ENCODE measurements around the gene ZNF12. TPM values are rescaled to one million over a fixed set of nuclear protein-coding genes. Genes with fewer than 3 reads are reported as not detected.

ZNF12 gene
- total RNA-seq, 1 experiment from 2014 or later: 17.4 TPM

DNA sequence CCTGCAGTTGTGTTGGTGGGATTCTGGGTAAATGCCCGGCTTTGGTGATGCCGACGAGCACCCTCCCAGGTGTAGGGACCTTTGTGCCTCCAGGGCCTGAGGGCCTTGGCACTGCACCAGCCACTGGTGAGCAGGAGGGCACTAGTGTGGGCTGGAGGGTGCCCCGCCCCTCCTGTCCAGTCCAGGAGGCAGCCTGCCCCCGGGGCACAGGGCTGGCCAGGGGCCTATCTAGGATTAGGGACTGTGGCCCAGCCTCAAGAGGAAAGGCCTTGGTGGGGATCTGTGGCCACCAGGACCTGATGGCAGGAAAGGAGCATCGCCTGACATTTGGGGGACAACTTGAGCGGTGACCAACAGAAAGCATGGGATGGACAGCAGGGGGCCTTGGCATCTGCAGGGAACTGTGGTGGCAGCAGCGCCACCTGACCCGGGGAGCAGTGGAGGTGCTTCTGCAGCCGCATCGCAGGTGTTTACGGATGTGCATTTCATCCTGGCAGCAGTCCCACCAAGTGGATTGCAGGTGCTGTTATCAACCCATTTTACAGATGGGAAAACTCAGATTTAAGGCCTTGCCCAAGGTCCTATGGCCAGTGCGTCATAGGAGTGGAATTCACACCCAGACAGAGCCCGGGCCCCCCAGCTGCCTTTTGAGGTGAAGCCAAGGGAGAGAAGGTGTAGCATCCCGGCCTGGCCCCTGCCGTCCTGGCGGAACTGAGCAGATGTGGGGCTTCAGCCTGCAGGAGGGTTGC lies 58.5 kb downstream of the ZNF12 start:
- H3K27ac ChIP-seq: no peak overlapping the region
- H3K36me3 ChIP-seq: peaks cover 89% of the 10 kb centered on the region
- H3K4me1 ChIP-seq (replicated peaks): no peaks in the 10 kb centered on the region
- H3K9me3 ChIP-seq (replicated peaks): peaks cover 10% of the 10 kb centered on the region
- no peak for DNase-seq (ENCODE audit: low read depth in 1 of 2, low spot score in 2 of 2)
- H3K27me3 ChIP-seq (replicated peaks): no peaks in the 10 kb centered on the region
- no peak overlapping the region for H3K4me3 ChIP-seq

DNA sequence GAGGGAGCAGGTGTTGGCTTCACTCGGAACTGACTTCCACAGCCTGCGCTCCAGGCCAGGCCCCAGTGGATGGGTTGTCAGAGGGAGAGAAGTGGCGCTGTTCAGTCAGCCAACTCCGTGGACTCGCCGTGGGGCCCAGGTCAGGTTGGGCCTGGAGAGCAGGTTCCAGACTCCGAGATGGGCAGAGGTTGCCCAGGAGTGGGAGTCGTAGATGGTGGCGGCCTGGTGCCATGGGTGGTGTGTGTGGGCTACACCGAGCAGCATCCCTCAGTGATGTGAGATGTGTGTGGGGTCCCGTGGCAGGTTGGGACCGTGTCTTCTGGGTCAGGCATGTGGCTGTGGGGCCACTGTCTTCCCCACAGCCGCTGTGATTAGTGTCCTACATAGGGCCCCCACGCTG lies 59.2 kb downstream of the ZNF12 start:
- no peaks in the 10 kb centered on the region for H3K4me1 ChIP-seq (replicated peaks)
- no peaks in the 10 kb centered on the region for H3K27me3 ChIP-seq (replicated peaks)
- H3K4me3 ChIP-seq: no peak overlapping the region
- no peak for DNase-seq (ENCODE audit: low read depth in 1 of 2, low spot score in 2 of 2)
- H3K36me3 ChIP-seq: peaks cover 90% of the 10 kb centered on the region
- H3K9me3 ChIP-seq (replicated peaks): peaks cover 8% of the 10 kb centered on the region
- H3K27ac ChIP-seq: no peak overlapping the region

DNA sequence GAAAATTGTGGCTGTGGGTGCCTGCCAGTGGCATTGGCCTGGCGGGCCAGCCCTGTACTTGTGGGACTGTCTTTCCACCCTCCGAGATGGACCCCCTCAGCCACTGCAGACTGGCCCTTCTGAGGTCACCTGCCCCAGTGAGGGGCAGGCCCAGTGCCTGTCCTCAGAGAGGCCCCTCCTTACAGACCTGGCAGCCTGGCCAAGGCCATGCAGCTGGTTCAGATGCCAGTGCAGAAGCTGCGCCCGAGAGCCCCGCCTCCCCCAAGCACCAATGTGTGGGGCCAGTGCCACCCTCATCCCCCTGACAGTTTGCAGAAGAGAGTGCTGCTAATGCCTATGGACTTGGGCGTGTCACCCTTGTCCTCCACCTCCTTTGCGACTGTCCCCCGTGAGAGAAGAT lies 59.7 kb downstream of the ZNF12 start:
- Histone ChIP-seq H3K9me3 (replicated peaks) (peaks cover 3% of the 10 kb centered on the region; the same call in 1 of the 2 replicates), H3K36me3 (peaks cover 90% of the 10 kb centered on the region), H3K27ac (no peak overlapping the region), H3K4me1 (replicated peaks) (no peaks in the 10 kb centered on the region), H3K27me3 (replicated peaks) (no peaks in the 10 kb centered on the region), H3K4me3 (no peak overlapping the region)
- no peak for DNase-seq (ENCODE audit: low read depth in 1 of 2, low spot score in 2 of 2)

DNA sequence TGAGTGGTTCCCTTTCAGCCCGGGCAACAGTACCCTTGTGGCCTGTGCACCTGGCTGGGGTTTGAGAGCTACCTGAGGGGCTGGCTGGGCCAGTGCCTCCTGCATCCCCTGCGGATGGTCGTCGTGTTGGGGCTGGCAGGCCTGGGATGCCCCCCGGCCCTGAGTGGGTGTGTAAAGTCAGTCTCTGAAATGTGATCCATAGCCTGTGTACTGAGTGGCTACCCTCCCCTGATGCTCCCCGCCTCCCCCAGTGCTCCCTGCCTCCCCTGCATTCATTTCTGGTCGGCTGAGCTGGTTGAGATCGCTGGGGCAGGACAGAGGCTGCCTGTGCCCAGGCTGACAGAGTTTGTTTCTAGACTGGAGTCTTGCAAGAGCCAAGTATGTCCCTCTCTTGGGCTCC lies 60.3 kb downstream of the ZNF12 start:
- no peaks in the 10 kb centered on the region for H3K9me3 ChIP-seq (replicated peaks)
- no peak overlapping the region for H3K27ac ChIP-seq
- no peak for DNase-seq (ENCODE audit: low read depth in 1 of 2, low spot score in 2 of 2)
- H3K36me3 ChIP-seq: peaks cover 90% of the 10 kb centered on the region
- H3K4me3 ChIP-seq: no peak overlapping the region
- no peaks in the 10 kb centered on the region for H3K4me1 ChIP-seq (replicated peaks)
- H3K27me3 ChIP-seq (replicated peaks): no peaks in the 10 kb centered on the region

DNA sequence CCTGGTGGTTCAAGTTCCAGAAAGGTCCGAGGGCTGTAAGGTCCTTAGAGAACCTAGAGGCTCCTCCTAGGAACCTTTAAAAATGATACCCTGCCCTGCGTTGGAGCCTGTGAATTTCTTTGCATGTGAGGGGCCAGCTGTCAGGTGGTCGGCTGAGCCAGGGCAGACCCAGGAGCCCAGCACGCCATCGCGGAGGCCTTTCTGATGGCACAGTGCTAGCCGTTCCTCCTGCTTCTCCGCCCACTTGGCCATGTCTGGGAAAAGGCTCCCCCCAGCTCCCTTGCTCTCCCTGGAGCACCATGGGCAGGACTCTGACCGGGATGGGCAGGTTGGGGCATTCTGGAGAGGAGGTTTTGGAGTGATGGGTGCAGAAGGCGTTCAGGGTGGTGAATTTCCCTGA lies 62.0 kb downstream of the ZNF12 start:
- Histone ChIP-seq H3K4me1 (replicated peaks) (no peaks in the 10 kb centered on the region), H3K27me3 (replicated peaks) (no peaks in the 10 kb centered on the region), H3K4me3 (no peak overlapping the region), H3K27ac (no peak overlapping the region), H3K36me3 (peaks cover 90% of the 10 kb centered on the region), H3K9me3 (replicated peaks) (no peaks in the 10 kb centered on the region)
- no peak for DNase-seq (ENCODE audit: low read depth in 1 of 2, low spot score in 2 of 2)

DNA sequence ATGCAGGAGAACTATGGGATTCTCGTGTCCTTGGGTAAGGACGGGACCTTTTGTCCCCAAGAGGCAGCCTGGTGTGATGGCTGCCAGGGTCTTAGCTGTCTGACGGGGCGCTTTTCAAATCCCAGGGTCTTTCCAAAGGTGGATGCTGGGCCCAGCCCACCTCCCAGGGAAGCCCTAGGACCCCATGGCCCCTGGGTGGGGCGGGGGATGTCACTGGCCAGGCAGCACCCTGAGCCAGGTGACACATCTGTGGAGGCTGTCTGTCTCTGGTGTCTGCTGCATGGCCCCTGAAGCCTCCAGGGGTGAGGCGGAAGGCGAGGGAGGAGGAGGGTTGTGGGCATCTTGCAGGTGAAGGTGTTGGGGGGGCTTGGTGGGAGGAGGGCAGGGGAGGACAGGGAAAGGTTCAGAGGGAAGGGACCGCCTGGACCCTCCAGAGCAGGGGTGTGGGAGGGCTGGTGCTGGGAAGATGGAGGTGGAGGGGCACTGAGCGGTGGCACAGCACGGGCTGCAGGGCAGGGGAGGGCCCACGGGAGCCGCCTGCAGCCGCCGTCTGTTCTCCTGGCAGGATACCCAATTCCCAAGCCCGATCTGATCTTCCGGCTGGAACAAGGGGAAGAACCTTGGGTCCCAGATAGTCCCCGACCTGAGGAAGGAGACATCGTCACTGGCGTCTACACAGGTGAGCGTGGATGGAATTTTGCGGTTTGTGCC lies 62.7 kb downstream of the ZNF12 start:
- no peak overlapping the region for H3K4me3 ChIP-seq
- H3K27me3 ChIP-seq (replicated peaks): no peaks in the 10 kb centered on the region
- no peak for DNase-seq (ENCODE audit: low read depth in 1 of 2, low spot score in 2 of 2)
- H3K4me1 ChIP-seq (replicated peaks): no peaks in the 10 kb centered on the region
- H3K9me3 ChIP-seq (replicated peaks): no peaks in the 10 kb centered on the region
- H3K36me3 ChIP-seq: peaks cover 90% of the 10 kb centered on the region
- no peak overlapping the region for H3K27ac ChIP-seq

DNA sequence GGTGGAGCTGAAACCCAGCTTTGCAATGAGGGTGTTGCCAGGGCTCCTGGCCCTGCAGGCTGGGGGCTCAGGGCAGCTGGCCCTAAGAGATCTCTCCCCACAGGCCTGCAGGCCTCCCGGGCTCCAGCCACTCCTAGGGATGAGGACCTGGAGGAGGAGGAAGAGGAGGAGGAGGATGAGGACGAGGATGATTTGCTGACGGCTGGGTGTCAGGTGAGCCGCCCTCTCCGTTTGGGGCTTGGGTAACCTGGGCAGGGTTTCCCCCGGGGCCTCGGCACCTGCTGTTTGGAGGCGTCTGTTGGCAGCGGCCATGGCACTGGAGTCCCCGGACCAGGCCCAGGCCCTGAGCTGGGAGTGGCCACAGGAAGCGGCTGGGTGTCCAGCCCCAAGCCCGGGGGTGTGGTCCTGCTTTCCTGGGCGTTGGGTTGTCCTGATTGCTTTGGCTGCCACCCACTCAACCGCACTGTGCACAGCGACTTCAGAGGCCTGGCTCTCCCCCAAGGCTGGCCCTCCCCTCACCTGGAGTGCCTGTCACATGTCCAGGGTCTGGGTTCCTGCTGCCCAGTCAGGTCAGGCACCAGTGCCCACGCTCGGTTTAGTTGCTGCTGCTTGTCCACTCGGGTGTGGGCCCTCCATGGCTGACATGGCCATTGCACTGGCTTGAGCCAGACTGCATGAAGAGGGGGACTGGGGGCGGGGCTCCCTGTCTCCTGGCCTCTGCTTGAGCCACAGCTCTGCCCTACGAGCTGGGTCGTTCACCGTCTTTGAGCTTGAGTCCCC lies 63.7 kb downstream of the ZNF12 start:
- Histone ChIP-seq H3K27me3 (replicated peaks) (no peaks in the 10 kb centered on the region), H3K27ac (no peak overlapping the region), H3K4me3 (no peak overlapping the region), H3K4me1 (replicated peaks) (peaks cover 7% of the 10 kb centered on the region), H3K9me3 (replicated peaks) (no peaks in the 10 kb centered on the region), H3K36me3 (peaks cover 85% of the 10 kb centered on the region)
- DNase-seq (ENCODE audit: low read depth in 1 of 2, low spot score in 2 of 2): no peak

DNA sequence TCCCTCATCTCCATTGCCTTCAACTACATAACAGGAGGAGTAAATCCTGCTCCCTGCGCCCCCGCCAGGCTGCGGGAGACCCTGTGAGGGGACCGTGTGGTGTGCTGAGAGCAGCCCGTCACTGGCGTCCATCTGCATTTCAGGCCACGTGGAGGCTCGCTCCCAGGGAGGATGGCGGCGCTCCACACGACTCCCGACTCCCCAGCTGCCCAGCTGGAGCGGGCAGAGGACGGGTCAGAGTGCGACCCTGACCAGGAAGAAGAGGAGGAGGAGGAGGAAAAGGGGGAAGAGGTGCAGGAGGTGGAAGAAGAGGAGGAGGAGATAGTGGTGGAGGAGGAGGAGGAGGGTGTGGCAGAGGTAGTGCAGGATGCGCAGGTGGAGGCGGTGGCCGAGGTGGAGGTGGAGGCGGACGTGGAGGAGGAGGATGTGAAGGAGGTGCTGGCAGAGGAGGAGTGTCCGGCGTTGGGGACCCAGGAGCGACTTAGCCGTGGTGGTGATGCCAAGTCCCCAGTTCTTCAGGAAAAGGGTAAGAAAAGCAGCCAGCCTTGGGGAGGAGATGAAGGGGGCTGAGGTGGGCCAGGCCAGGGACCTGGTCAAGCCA lies 64.4 kb downstream of the ZNF12 start:
- Histone ChIP-seq H3K36me3 (peaks cover 78% of the 10 kb centered on the region), H3K9me3 (replicated peaks) (no peaks in the 10 kb centered on the region), H3K27me3 (replicated peaks) (no peaks in the 10 kb centered on the region), H3K4me3 (no peak overlapping the region), H3K4me1 (replicated peaks) (peaks cover 11% of the 10 kb centered on the region), H3K27ac (no peak overlapping the region)
- no peak for DNase-seq (ENCODE audit: low read depth in 1 of 2, low spot score in 2 of 2)

DNA sequence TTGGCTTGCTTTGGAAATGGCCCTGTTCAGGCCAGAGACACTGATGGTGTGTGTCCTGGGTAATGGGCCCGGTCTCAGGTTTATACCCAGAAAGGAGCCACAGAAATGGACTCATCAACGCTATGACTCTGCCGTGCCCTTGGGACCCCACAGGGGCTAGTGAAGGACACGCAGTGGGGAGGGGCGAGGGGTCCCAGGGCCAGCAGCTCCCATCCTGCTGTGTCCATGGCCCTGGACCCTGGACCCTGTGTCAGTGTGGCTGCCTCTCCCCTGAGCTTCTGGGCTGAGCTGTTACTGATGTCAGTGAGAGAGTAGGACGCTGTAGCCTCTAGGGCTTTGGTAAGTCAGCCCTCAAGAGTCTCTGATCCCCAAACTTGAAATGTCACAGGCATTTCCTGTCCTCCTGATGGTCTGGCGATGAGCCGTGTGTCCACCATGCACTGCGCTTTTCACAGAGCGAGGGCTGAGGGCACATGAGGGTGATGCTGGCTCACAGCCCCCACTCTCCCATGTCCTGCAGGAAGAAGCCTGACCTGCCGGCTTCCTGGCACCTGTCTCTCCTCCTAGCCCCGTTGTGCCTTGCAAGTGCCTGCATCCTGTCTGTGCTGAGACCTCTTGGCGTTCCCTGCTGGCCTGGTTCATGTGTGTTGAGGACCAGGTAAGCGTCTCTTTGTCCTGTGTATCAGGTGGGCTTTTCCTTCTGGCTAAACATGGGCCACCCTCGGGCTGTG lies 65.3 kb downstream of the ZNF12 start:
- Histone ChIP-seq H3K4me1 (replicated peaks) (peaks cover 17% of the 10 kb centered on the region), H3K27ac (no peak overlapping the region), H3K9me3 (replicated peaks) (0 out of 2 replicates have a peak, but pooled peaks cover 2% of the 10 kb centered on the region), H3K4me3 (no peak overlapping the region), H3K36me3 (peaks cover 74% of the 10 kb centered on the region), H3K27me3 (replicated peaks) (no peaks in the 10 kb centered on the region)
- no peak for DNase-seq (ENCODE audit: low read depth in 1 of 2, low spot score in 2 of 2)

DNA sequence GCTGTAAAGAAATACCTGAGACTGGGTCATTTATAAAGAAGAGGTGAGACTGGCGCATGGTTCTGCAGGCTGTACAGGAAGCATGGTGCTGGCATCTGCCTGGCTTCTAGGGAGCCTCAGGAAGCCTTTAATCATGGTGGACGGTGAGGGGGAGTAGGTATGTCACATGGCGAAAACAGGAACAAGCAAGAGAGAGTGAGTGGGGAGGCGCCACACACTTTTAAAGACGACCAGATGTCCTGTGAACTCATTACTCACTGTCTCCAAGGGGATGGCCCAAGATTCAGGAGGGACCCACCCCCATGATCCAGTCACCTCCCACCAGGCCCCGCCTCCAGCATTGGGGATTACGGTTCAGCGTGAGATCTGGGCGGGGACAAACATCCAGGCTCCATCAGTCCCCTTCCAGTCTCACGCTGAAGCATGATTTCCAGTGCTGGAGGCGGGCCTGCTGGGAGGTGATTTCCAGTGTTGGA lies 66.5 kb downstream of the ZNF12 start:
- Histone ChIP-seq H3K36me3 (peaks cover 67% of the 10 kb centered on the region), H3K27ac (no peak overlapping the region)
- DNase-seq (ENCODE audit: low read depth in 1 of 2, low spot score in 2 of 2): no peak

DNA sequence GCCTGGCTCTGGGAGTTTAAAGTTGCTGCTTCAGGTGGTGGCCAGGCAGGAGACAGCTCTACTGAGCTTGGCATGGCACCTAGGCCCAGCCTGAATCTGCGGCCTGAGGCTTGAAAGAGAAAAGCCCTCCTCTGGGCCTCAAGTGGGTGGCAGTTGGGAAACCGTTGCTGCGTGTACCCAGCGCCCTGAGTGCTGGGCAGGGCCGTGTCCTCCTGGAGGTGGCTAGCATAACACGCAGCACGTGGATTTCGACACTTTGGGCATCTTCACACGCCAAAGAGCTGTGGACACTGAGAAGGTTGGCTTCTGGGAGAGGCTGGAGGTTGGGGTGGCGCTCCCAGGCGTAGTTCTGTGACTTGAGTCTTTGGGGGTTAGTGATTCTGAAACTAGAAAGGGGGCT lies 67.1 kb downstream of the ZNF12 start:
- peaks cover 20% of the 10 kb centered on the region for H3K4me1 ChIP-seq (replicated peaks)
- H3K9me3 ChIP-seq (replicated peaks): 0 out of 2 replicates have a peak, but pooled peaks cover 2% of the 10 kb centered on the region
- H3K27me3 ChIP-seq (replicated peaks): no peaks in the 10 kb centered on the region
- H3K4me3 ChIP-seq: no peak overlapping the region
- H3K36me3 ChIP-seq: peaks cover 60% of the 10 kb centered on the region
- no peak for DNase-seq (ENCODE audit: low read depth in 1 of 2, low spot score in 2 of 2)
- H3K27ac ChIP-seq: no peak overlapping the region

More for the DNA sequence above, 66.5 kb downstream of the ZNF12 start:
- Histone ChIP-seq H3K27me3 (replicated peaks) (no peaks in the 10 kb centered on the region), H3K9me3 (replicated peaks) (0 out of 2 replicates have a peak, but pooled peaks cover 2% of the 10 kb centered on the region), H3K4me1 (replicated peaks) (peaks cover 20% of the 10 kb centered on the region), H3K4me3 (no peak overlapping the region)

DNA sequence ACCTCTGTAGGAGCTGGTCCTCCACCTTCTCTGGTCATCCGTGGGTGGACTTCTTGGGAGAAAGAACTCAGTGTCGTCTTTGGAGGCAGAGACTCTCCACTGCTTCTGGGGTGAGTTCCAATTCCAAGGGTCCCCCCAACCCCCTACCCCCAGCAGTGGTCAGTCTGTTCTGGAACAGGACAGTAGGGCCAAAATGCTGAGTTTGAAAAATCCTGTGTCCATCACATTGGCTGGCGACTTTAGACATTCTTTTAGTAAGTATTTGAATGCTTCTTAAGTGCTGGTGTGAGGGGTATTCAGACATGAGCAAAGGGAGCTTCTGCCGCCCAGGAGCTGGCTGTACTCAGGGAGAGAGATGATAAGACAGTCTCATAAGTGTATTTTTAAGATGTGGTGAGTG lies 67.7 kb downstream of the ZNF12 start:
- H3K36me3 ChIP-seq: peaks cover 54% of the 10 kb centered on the region
- H3K9me3 ChIP-seq (replicated peaks): 0 out of 2 replicates have a peak, but pooled peaks cover 2% of the 10 kb centered on the region
- no peak overlapping the region for H3K4me3 ChIP-seq
- no peak for DNase-seq (ENCODE audit: low read depth in 1 of 2, low spot score in 2 of 2)
- H3K27ac ChIP-seq: no peak overlapping the region
- H3K4me1 ChIP-seq (replicated peaks): peaks cover 20% of the 10 kb centered on the region
- no peaks in the 10 kb centered on the region for H3K27me3 ChIP-seq (replicated peaks)

All from SJSA1 (cell line).